ENCODE results near the gene CDK4.

DNA sequence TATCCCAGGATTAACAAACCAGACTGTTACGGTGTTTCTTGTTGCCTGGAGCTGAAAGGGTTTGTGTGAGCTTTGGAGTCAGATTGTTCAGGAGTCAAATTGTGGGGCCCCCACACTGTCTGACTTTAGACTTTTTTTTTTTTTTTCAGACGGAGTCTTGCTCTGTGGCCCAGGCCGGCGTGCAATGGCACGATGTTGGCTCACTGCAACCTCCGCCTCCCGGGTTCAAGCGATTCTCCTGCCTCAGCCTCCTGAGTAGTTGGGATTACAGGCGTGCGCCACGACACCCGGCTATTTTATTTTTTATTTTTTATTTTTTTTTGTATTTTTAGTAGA lies 31.3 kb upstream of the CDK4 start:
- TF ChIP-seq GABPA (IDR thresholded peaks at IDR 0.05 in 1 of 2, conservative IDR thresholded peaks at IDR 0.05 in 1 of 2) = no peak
- TF ChIP-seq, protein P1, sequence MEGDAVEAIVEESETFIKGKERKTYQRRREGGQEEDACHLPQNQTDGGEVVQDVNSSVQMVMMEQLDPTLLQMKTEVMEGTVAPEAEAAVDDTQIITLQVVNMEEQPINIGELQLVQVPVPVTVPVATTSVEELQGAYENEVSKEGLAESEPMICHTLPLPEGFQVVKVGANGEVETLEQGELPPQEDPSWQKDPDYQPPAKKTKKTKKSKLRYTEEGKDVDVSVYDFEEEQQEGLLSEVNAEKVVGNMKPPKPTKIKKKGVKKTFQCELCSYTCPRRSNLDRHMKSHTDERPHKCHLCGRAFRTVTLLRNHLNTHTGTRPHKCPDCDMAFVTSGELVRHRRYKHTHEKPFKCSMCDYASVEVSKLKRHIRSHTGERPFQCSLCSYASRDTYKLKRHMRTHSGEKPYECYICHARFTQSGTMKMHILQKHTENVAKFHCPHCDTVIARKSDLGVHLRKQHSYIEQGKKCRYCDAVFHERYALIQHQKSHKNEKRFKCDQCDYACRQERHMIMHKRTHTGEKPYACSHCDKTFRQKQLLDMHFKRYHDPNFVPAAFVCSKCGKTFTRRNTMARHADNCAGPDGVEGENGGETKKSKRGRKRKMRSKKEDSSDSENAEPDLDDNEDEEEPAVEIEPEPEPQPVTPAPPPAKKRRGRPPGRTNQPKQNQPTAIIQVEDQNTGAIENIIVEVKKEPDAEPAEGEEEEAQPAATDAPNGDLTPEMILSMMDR (IDR thresholded peaks at IDR 0.05; ENCODE audit: low read depth, low read length, missing input control) = no peak
- TF ChIP-seq HNF4G (IDR thresholded peaks at IDR 0.05) = no peak
- TF ChIP-seq REST (IDR thresholded peaks at IDR 0.05) = no peak
- TF ChIP-seq HNF4A (conservative IDR thresholded peaks at IDR 0.05) = no peak
- TF ChIP-seq YY1 (IDR thresholded peaks at IDR 0.05) = no peak
- TF ChIP-seq, protein P2, sequence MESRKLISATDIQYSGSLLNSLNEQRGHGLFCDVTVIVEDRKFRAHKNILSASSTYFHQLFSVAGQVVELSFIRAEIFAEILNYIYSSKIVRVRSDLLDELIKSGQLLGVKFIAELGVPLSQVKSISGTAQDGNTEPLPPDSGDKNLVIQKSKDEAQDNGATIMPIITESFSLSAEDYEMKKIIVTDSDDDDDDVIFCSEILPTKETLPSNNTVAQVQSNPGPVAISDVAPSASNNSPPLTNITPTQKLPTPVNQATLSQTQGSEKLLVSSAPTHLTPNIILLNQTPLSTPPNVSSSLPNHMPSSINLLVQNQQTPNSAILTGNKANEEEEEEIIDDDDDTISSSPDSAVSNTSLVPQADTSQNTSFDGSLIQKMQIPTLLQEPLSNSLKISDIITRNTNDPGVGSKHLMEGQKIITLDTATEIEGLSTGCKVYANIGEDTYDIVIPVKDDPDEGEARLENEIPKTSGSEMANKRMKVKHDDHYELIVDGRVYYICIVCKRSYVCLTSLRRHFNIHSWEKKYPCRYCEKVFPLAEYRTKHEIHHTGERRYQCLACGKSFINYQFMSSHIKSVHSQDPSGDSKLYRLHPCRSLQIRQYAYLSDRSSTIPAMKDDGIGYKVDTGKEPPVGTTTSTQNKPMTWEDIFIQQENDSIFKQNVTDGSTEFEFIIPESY (IDR thresholded peaks at IDR 0.05) = no peak
- TF ChIP-seq FOXA1 (IDR thresholded peaks at IDR 0.05) = no peak
- no peak for TF ChIP-seq MAX (IDR thresholded peaks at IDR 0.05)
- TF ChIP-seq RAD21 (IDR thresholded peaks at IDR 0.05) = no peak
- no peak for TF ChIP-seq NR2F2 (IDR thresholded peaks at IDR 0.05)
- TF ChIP-seq TAF1 (conservative IDR thresholded peaks at IDR 0.05) = no peak
